Fibroblast of mammary gland (primary cell): ENCODE data around the gene DDX43.

Experiments used
- DNase-seq: peaks from one replicate; pipeline ENCODE4 v3.0.0-alpha.2; 2010; ENCODE audit warnings: low read depth
- H3K4me3 ChIP-seq: 2 replicates; pipeline ENCODE4 v1.5.1; 2011; ENCODE audit warnings: low read depth, mild to moderate bottlenecking, low read length, moderate library complexity; ENCODE audit not compliant: control insufficient read depth
- CTCF ChIP-seq: conservative IDR thresholded peaks from 2 replicates; pipeline ENCODE4 v1.5.1; 2011; ENCODE audit warnings: low read depth, low read length, inconsistent platforms; ENCODE audit not compliant: control insufficient read depth, insufficient read depth

The DDX43 gene

DNA sequence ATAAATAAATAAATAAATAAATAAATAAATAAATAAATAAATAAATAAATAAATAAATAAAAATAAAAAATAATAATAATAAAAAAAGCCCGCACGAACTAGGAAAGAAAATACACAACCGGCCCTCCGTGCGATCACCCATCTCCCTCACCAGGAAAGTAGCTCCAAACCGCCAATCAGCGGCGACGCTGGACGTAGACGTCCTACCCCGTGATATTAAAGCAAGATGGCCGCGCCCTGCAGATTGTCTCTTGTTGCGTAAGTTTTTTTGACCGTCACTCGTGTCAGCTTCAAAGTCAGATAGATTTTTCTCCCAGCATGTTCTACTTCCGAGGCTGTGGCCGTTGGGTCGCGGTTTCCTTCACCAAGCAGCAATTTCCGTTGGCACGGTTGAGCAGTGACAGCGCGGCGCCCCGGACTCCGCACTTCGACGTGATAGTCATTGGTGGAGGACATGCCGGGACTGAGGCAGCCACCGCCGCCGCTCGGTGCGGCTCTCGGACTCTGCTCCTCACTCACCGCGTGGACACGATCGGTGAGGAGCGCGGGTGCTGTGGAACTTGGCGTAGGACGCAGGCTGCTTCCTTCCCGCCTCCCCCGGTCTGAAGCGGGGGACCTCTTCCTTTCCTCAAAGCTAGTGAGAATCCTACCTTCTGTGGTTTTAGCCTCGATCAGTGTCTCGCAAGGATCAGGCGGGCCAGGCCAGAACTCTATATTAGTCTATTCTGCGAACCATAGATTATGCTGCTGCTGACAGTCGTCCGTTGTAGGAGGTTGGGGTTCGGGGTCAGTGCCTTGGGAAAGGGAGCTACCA, 67.1 kb downstream of the DDX43 start, which contains the start of gene MTO1:
Gene MTO1, plus strand, starts transcription at position 201 of the 814 bp plus-strand sequence. Its CDS starts 118 bp downstream, at position 319.
- H3K4me3 ChIP-seq = peak within 1 kb of the TSS; percentile 97
- peak; percentile 91 for DNase-seq
- no peak for TF ChIP-seq CTCF
